Astrocyte (in vitro differentiated cells and primary cell): ENCODE data around the gene TMEM217. TPM values are rescaled to one million over a fixed set of nuclear protein-coding genes. Genes with fewer than 3 reads are reported as not detected.

ENCODE experiments used
- DNase-seq: peaks from one replicate; pipeline ENCODE4 v3.0.0-alpha.2; 2010; ENCODE audit warnings: low read depth
- FAIRE-seq: peaks from 2 replicates; lab custom pipeline; 2011; peaks lifted over from hg19 to GRCh38; lab: Jason Lieb, UNC
- H2AFZ ChIP-seq: 2 replicates; pipeline ENCODE4 v1.6.0; 2012; ENCODE audit warnings: low read depth, low read length, inconsistent platforms
- H3K27ac ChIP-seq: 2 replicates; pipeline ENCODE4 v1.5.1; 2011; ENCODE audit warnings: low read depth, low read length, inconsistent platforms
- H3K27me3 ChIP-seq: 2 replicates; pipeline ENCODE4 v1.6.0; 2011; ENCODE audit warnings: low read length, inconsistent platforms; ENCODE audit not compliant: insufficient read depth
- H3K36me3 ChIP-seq: 2 replicates; pipeline ENCODE4 v1.5.1; 2011; ENCODE audit warnings: low read length, inconsistent platforms; ENCODE audit not compliant: insufficient read depth
- H3K4me1 ChIP-seq: 2 replicates; pipeline ENCODE4 v1.5.1; 2011; ENCODE audit warnings: low read length, inconsistent platforms; ENCODE audit not compliant: insufficient read depth
- H3K4me2 ChIP-seq: 2 replicates; pipeline ENCODE4 v1.6.0; 2012; ENCODE audit warnings: low read length, inconsistent platforms
- H3K4me3 ChIP-seq: 2 replicates; pipeline ENCODE4 v1.5.1; 2011; ENCODE audit warnings: low read depth, mild to moderate bottlenecking, low read length, inconsistent platforms; ENCODE audit not compliant: insufficient read depth
- H3K79me2 ChIP-seq: 2 replicates; pipeline ENCODE4 v1.6.0; 2012; ENCODE audit warnings: mild to moderate bottlenecking, low read length, inconsistent platforms; ENCODE audit not compliant: insufficient read depth
- H3K9ac ChIP-seq: 2 replicates; pipeline ENCODE4 v1.6.0; 2012; ENCODE audit warnings: mild to moderate bottlenecking, low read length, inconsistent platforms
- H3K9me3 ChIP-seq: 2 replicates; pipeline ENCODE4 v1.5.1; 2012; ENCODE audit warnings: low read depth, mild to moderate bottlenecking, low read length, inconsistent platforms; ENCODE audit not compliant: insufficient read depth
- H4K20me1 ChIP-seq: 2 replicates; pipeline ENCODE4 v1.6.0; 2012; ENCODE audit warnings: low read length, inconsistent platforms; ENCODE audit not compliant: insufficient read depth
- H3K27ac Mint-ChIP-seq: one replicate; pipeline ENCODE4 v1.8.0; 2021; ENCODE audit warnings: mild to moderate bottlenecking, mixed read lengths; ENCODE audit not compliant: unreplicated experiment
- H3K27me3 Mint-ChIP-seq: one replicate; pipeline ENCODE4 v1.8.0; 2021; ENCODE audit warnings: low read depth, mixed read lengths; ENCODE audit not compliant: unreplicated experiment
- H3K36me3 Mint-ChIP-seq: one replicate; pipeline ENCODE4 v1.8.0; 2021; ENCODE audit warnings: low read depth, mixed read lengths; ENCODE audit not compliant: unreplicated experiment
- H3K4me1 Mint-ChIP-seq: one replicate; pipeline ENCODE4 v1.8.0; 2021; ENCODE audit warnings: low read depth, mixed read lengths; ENCODE audit not compliant: unreplicated experiment
- H3K4me3 Mint-ChIP-seq: one replicate; pipeline ENCODE4 v1.8.0; 2021; ENCODE audit warnings: mild to moderate bottlenecking, moderate library complexity, mixed read lengths; ENCODE audit not compliant: unreplicated experiment
- H3K9me3 Mint-ChIP-seq: one replicate; pipeline ENCODE4 v1.8.0; 2021; ENCODE audit warnings: mild to moderate bottlenecking, mixed read lengths; ENCODE audit not compliant: unreplicated experiment
- CTCF ChIP-seq: IDR thresholded peaks from 2 replicates; pipeline ENCODE4 v1.5.1; 2011; ENCODE audit warnings: low read depth, mild to moderate bottlenecking, inconsistent platforms, low read length, moderate library complexity; ENCODE audit not compliant: insufficient read depth
- EZH2 ChIP-seq: IDR thresholded peaks from 2 replicates; pipeline ENCODE4 v1.6.1; 2012; ENCODE audit warnings: mild to moderate bottlenecking, low read length, inconsistent platforms; ENCODE audit not compliant: insufficient read depth
- total RNA-seq: library from RNA; stranded (reverse); gene quantifications from 2 replicates; pipeline ENCODE4 v1.2.1, GENCODE V29; 2021

Gene TMEM217
- total RNA-seq, 1 donor from 2014 or later = 7.3 TPM

DNA sequence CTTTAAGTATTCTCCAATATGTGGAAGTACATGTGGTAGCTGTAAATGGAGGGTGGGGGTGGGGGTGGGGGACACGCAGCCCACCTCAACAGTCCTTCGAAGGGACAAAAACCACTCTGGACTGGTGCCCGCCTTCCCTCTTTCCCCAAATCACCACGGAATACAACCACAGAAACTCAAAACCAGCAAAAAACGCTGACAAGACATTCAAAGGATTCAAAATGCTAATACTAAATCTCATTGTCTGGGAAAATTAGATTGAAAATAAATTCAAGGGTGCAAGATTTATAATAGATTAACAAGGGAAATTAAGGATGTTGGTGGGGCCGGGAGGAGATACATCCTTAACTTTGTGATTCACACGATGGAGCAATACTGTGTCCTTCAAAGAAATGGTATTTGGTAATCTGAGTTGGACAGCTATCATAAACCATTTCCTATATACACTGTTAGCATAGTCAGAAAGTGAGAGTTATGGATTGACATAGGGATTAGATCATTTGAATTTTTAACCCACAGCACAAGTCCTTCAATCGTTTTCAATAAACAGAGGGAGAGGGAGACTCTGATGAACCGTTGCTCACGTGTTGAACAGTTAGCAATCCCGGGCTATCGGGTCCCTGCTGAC, 1.1 kb downstream of the TMEM217 start:
- Mint-ChIP-seq H3K4me3 (peak overlapping the region; percentile 87), H3K4me1 (peaks cover 11% of the 10 kb centered on the region), H3K9me3 (no peaks in the 10 kb centered on the region), H3K27me3 (no peaks in the 10 kb centered on the region), H3K36me3 (no peaks in the 10 kb centered on the region), H3K27ac (peak overlapping the region; percentile 41)
- no peak for TF ChIP-seq CTCF
- TF ChIP-seq EZH2 = no peak
- Histone ChIP-seq H3K79me2 (peaks cover 42% of the 10 kb centered on the region), H3K9ac (no peak overlapping the region), H3K9me3 (no peaks in the 10 kb centered on the region), H3K36me3 (no peaks in the 10 kb centered on the region), H3K4me2 (peak overlapping the region; percentile 84), H3K27ac (no peak overlapping the region), H3K27me3 (no peaks in the 10 kb centered on the region), H3K4me1 (peaks cover 11% of the 10 kb centered on the region), H4K20me1 (no peaks in the 10 kb centered on the region), H3K4me3 (peak overlapping the region; percentile 98), H2AFZ (peak overlapping the region; percentile 91)
- FAIRE-seq (no peak), DNase-seq (no peak)

GRCh38 chr6:37254881-37255280, 3.1 kb downstream of the TMEM217 start:
- Histone ChIP-seq H3K27me3 (no peaks in the 10 kb centered on the region), H3K9me3 (no peaks in the 10 kb centered on the region), H3K9ac (no peak overlapping the region), H4K20me1 (no peaks in the 10 kb centered on the region), H3K79me2 (peaks cover 23% of the 10 kb centered on the region), H3K4me2 (no peak overlapping the region), H3K4me1 (peaks cover 11% of the 10 kb centered on the region), H3K4me3 (no peak overlapping the region), H3K27ac (no peak overlapping the region), H3K36me3 (no peaks in the 10 kb centered on the region), H2AFZ (no peak overlapping the region)
- Mint-ChIP-seq H3K27me3 (no peaks in the 10 kb centered on the region), H3K4me3 (no peak overlapping the region), H3K9me3 (no peaks in the 10 kb centered on the region), H3K36me3 (no peaks in the 10 kb centered on the region), H3K4me1 (peaks cover 16% of the 10 kb centered on the region), H3K27ac (no peak overlapping the region)
- TF ChIP-seq CTCF (no peak), EZH2 (no peak)
- DNase-seq = no peak
- no peak for FAIRE-seq

- FAIRE-seq = no peak
- H3K4me2 ChIP-seq = no peak overlapping the region
- no peak overlapping the region for H3K27ac Mint-ChIP-seq
Measured at GRCh38 chr6:37253486-37254007, 4.4 kb downstream of the TMEM217 start.

More at GRCh38 chr6:37253486-37254007, 4.4 kb downstream of the TMEM217 start:
- no peak for DNase-seq
- no peak overlapping the region for H3K9ac ChIP-seq
- no peak overlapping the region for H2AFZ ChIP-seq
- peaks cover 10% of the 10 kb centered on the region for H3K79me2 ChIP-seq
- H3K4me1 ChIP-seq = peaks cover 9% of the 10 kb centered on the region
- H4K20me1 ChIP-seq = no peaks in the 10 kb centered on the region
- Mint-ChIP-seq H3K36me3 (no peaks in the 10 kb centered on the region), H3K4me1 (peaks cover 10% of the 10 kb centered on the region), H3K4me3 (no peak overlapping the region), H3K27me3 (no peaks in the 10 kb centered on the region), H3K9me3 (no peaks in the 10 kb centered on the region)
- TF ChIP-seq EZH2 (no peak), CTCF (no peak)
- H3K27ac ChIP-seq = no peak overlapping the region
- H3K4me3 ChIP-seq = no peak overlapping the region
- no peaks in the 10 kb centered on the region for H3K27me3 ChIP-seq
- H3K9me3 ChIP-seq = no peaks in the 10 kb centered on the region
- H3K36me3 ChIP-seq = no peaks in the 10 kb centered on the region
